OCI-LY1 (cell line): ENCODE measurements around the gene SHROOM4.

Source experiments
- EZH2 ChIP-seq: fragments of 200-600 bp; sonication (generic), shearing (Covaris generic); IDR thresholded peaks from 2 replicates; pipeline ENCODE4 v1.8.0; 2017; ENCODE audit warnings: borderline replicate concordance, mixed run types, mild to moderate bottlenecking, antibody characterized with exemption, low read length, moderate library complexity, mixed read lengths
- TF ChIP-seq, protein P1 (sequence below): fragments of 200-600 bp; sonication (generic), shearing (Covaris generic); IDR thresholded peaks from 2 replicates; pipeline ENCODE4 v1.5.1; 2017; ENCODE audit warnings: mild to moderate bottlenecking, antibody characterized with exemption, low read length, moderate library complexity, mixed read lengths

DNA sequence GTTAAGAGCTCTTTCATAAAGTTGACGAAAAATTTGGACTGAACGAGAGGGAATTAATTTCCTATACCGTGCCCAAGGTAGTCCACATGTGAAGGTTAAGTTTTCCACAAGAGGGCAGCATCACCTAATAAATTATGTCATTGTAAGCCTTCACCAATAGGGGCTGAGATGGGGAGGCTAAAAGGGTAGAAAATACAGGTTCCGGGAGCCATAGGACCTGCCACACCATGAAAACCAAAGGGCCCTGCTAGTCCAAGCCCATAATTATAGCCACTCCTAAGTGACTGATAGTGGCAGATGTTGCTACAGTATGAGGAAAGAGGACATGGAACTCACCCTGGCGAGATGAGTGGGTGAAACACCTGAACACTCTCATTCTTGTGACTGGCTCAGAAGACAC, 122.2 kb downstream of the SHROOM4 start:
- TF ChIP-seq, protein P1, sequence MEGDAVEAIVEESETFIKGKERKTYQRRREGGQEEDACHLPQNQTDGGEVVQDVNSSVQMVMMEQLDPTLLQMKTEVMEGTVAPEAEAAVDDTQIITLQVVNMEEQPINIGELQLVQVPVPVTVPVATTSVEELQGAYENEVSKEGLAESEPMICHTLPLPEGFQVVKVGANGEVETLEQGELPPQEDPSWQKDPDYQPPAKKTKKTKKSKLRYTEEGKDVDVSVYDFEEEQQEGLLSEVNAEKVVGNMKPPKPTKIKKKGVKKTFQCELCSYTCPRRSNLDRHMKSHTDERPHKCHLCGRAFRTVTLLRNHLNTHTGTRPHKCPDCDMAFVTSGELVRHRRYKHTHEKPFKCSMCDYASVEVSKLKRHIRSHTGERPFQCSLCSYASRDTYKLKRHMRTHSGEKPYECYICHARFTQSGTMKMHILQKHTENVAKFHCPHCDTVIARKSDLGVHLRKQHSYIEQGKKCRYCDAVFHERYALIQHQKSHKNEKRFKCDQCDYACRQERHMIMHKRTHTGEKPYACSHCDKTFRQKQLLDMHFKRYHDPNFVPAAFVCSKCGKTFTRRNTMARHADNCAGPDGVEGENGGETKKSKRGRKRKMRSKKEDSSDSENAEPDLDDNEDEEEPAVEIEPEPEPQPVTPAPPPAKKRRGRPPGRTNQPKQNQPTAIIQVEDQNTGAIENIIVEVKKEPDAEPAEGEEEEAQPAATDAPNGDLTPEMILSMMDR = peak; percentile 51; the same call in 1 of the 2 replicates
- no peak for TF ChIP-seq EZH2
